IPS-NIHi7 (cell line): ENCODE measurements around the gene PPM1H.
"Not testable (repeated sequence)": the region's sequence is repeated elsewhere in the genome, so short reads cannot be mapped to it uniquely, and the experiment has no call there.

ENCODE experiments used
- DNase-seq: peaks from one replicate; pipeline ENCODE4 v3.0.0; 2012; ENCODE audit warnings: mixed read lengths; ENCODE audit errors: extremely low spot score

PPM1H gene, protein sequence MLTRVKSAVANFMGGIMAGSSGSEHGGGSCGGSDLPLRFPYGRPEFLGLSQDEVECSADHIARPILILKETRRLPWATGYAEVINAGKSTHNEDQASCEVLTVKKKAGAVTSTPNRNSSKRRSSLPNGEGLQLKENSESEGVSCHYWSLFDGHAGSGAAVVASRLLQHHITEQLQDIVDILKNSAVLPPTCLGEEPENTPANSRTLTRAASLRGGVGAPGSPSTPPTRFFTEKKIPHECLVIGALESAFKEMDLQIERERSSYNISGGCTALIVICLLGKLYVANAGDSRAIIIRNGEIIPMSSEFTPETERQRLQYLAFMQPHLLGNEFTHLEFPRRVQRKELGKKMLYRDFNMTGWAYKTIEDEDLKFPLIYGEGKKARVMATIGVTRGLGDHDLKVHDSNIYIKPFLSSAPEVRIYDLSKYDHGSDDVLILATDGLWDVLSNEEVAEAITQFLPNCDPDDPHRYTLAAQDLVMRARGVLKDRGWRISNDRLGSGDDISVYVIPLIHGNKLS

DNA sequence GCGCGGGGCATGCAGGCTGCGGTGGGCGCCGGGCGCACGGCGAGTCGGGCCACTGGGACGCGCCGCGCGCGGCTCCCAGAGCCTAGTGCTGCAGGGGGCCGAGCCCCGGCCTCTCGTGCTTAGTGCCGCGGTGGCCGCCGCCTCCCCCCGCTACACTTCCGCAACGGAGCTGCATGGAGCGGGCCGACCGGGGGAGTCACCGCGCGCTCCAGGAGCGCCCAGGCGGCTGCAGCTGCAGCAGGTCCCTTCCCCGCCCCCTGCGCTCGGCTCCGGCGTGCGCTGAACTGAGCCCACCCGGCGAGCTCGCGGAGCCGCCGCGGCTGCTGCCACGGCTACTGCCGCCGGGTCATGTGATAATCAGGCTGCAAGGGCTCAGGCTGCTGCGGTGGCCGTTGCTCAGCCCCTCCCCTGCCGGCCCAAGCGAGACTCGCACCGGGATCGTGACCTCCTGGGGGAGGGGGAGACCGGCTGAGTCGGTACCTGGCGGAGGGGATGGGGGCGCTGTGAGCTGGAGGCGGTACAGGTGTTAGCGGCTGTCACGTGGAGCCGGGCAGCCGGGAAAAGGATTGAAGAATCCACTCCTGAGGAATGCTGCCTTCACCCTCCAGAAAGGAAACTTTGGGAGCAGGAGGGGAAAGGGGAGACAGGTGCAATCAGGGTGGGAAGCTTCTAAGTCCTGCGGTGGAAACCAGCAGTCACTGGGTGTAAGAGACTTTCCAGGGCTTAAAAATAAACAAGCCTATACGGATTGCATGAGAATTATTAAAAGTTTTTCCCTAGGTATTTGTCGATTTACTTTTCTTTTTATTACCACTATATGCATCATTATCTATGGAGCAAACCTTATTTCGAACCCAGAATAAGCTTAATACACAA lies at the start of gene PPM1H:
TSS of gene PPM1H (minus strand) at position 352 of the 876 bp plus-strand sequence. CDS start 414 bp downstream, outside the sequence.
- DNase-seq, result peak; percentile 97

DNA sequence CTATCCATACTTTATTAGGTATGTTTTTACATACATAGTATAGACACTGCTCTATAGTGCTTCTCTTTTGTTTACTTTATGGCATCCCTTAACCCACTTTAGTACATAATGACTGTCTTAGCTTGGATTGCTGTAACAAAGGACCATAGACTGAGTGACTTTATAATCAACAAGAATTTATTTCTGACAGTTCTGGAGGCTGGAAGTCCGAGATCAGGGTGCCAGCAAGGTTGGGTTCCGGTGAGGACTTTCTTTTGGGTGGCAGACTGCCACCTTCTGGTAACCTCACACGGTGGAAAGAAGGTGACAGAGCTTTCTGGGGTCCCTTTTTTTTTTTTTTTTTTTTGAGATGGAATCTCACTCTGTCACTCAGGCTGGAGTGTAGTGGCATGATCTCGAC lies 48.6 kb upstream of the PPM1H start:
- DNase-seq, result peak; percentile 38

DNA sequence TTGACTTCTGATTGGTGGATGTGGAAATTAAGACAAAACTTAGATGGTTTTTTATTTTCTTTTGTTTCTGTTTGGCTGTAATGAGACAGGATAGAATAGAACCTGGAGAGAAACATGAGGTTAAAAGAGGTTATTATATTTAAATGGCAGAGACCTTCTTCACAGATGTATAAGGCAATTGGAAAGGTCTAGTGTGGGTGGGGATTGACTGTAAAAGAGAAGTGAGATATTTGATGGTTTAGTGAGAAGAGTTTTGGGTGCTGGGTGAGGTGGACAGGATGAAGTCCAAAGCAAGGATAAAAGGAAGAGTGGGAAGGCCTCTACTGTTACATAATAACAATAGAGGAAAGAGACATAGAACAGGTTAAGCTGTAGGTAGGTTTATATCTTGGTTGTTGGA lies 43.8 kb upstream of the PPM1H start:
- no peak for DNase-seq

DNA sequence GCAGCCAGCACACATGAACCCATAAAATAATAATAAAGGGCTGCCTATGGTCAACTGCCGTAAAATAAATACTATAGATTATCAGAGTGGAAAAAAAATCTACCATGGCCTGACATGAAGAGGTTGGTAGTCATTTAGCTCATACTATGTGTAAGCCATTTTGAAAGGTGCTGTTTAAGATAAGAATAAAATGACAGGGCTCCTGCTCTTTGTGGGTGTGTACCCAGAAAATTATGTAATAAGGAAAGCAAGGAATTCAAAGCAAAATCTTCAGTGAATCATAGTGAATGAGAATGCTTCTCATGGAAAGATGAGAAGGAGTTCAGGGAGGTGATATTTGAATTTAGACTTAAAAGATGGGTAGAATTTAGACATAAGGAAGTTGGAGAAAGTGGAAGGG lies 42.9 kb upstream of the PPM1H start:
- no peak for DNase-seq

GRCh38 chr12:62977418-62977817 lies 42.5 kb upstream of the PPM1H start:
- DNase-seq, result no peak

DNA sequence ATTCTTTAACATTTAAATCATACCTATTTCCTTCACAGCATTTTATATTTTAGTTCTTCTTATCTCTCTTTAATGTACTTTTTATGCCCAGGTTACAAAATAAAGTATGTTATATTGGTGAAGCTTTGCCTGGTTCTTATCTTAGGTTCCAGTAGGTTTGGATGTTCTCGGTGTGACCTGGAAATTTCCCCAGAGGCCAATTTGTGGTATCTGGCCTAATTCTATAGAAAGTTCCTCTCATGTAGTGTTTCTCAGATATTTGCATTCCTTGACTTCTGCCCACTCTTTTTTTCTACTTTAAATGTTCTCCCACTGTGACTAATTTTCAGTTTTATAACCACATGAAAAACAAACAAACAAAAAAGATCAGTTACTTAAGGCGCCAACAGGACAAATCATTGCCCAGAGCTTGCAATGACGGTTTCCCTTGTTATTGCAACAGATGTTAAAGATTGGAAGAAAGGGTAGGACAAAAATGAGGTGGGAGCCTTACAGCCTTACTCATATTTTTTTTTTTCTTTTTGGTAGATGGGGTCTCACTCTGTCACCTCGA lies 41.2 kb upstream of the PPM1H start:
- DNase-seq, result no peak

- DNase-seq, result peak; percentile 35
These were observed 37.0 kb upstream of the PPM1H start for GRCh38 chr12:62971769-62972525.

DNA sequence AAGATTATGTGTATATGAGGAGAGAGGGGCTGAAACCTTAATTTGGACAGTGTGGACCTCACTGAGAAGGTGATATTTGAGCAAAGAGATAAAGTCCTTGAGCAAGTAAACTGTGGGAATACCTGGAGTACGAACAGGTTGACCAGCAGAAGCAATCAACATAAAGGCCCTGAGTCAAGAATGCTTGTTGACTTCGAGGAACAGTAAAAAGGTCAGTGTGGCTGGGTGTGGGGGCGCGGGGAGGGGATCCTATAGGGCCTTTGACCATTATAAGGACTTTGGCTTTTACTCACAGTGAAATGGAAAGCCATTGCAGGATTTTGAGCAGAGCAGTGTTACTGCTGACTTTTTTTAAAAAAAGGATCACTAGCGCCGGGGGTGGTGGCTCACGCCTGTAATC lies 34.7 kb upstream of the PPM1H start:
- DNase-seq, result no peak

GRCh38 chr12:62967701-62968100 lies 32.8 kb upstream of the PPM1H start:
- DNase-seq, result no peak

DNA sequence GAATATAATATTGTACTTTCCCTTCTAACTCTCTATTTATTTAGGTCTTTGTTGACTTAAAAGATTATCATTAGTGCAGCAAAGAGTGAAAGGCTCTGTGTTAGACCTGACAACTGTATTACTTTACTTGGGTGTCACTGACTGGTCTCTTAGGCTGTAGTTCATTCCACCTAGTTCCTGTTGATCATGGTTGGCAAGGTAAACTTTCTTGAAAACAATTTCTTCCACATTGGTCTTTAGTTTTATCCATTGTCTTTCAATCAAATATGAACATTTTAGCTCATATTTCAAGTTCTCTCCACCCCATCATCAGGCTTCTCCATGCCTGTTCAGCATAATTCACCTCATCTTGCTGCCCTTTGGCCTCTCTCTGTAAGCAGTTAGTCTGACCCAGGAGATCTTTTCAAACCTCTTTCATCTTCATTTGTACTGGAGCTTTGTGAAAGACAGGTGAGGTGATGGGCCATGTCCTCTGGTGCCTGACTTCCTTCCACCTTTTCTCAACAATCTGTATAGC lies 32.1 kb upstream of the PPM1H start:
- no peak for DNase-seq

DNA sequence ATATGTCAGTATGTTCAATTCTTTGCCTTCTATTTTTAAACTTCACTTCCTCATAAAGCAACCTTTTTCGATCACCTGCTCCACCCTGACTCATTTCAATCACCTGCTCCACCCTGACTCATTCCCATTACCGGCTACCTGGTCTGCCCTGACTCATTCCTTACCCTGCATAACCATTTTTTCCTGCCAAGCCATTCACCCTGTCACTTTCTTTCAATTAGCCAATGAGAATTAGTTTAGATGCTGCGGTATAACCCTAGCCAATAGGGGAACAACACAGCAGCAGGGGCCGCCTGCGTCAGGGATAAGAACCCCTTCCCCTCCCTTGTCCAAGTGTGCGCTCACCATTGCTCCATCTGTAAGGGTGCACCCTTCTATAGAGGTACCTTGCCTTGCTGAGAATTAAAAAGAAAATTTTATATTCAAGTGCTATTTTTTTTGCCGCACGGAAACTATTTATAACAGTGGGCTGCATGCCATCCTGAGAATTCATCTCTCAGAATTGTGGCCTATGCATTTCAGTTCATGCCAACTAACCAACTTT lies 31.6 kb upstream of the PPM1H start:
- not testable (repeated sequence) for DNase-seq

GRCh38 chr12:62965700-62966099 lies 30.8 kb upstream of the PPM1H start:
- DNase-seq, result not testable (repeated sequence)

DNA sequence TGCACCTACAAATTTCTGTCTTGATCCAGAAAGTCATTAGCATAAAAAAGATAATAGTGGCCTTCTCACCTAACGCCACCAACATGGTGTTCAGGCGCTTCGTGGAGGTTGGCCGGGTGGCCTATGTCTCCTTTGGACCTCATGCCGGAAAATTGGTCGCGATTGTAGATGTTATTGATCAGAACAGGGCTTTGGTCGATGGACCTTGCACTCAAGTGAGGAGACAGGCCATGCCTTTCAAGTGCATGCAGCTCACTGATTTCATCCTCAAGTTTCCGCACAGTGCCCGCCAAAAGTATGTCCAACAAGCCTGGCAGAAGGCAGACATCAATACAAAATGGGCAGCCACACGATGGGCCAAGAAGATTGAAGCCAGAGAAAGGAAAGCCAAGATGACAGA lies 30.3 kb upstream of the PPM1H start:
- DNase-seq, result not testable (repeated sequence)

- no peak for DNase-seq
These were observed 28.6 kb upstream of the PPM1H start for GRCh38 chr12:62963486-62964041.

- no peak for DNase-seq
These were observed 25.4 kb upstream of the PPM1H start for GRCh38 chr12:62960324-62960723.

GRCh38 chr12:62959745-62960144 lies 24.8 kb upstream of the PPM1H start:
- DNase-seq, result no peak

- DNase-seq, result peak; percentile 55
These were observed 22.4 kb upstream of the PPM1H start for GRCh38 chr12:62957233-62957953.

DNA sequence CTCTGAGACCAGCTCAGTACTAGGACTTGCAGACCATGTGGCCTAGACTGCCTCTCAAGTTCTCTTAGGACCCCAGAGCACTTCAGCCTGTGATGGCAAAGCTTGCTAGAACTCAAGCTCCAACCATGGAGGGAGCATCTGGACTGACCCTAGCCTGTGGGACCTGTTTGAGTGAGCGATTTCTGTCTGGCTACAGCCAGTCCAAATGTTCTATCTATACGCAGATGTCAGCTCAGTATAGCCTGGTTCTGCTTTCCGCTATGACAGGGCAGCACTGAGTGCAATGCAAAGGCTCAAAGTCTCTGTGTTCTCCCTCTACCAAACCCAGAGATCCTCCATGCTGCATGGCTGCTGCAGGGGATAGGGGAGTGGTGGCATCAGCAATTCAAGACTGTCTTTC lies 20.7 kb upstream of the PPM1H start:
- DNase-seq, result no peak

DNA sequence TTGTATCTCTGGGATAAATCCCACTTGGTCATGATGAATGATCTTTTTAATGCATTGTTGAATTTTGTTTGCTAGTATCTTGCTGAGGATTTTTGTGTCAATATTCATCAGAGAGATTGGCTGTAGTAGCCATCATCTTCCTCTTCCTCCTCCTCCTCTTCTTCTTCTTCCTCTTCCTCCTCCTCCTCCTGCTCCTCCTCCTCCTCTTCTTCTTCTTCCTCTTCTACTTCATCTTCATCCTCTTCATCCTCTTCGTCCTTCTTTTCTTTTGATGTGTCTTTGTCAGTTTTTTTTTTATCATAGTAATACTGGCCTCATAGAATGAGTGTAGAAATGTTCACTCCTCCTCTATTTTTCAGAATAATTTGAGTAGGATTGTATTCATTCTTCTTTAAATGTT lies 15.4 kb upstream of the PPM1H start:
- no peak for DNase-seq

GRCh38 chr12:62948123-62948522 lies 13.2 kb upstream of the PPM1H start:
- DNase-seq, result no peak
